ENCODE data around the gene METTL2B.

The METTL2B gene

DNA sequence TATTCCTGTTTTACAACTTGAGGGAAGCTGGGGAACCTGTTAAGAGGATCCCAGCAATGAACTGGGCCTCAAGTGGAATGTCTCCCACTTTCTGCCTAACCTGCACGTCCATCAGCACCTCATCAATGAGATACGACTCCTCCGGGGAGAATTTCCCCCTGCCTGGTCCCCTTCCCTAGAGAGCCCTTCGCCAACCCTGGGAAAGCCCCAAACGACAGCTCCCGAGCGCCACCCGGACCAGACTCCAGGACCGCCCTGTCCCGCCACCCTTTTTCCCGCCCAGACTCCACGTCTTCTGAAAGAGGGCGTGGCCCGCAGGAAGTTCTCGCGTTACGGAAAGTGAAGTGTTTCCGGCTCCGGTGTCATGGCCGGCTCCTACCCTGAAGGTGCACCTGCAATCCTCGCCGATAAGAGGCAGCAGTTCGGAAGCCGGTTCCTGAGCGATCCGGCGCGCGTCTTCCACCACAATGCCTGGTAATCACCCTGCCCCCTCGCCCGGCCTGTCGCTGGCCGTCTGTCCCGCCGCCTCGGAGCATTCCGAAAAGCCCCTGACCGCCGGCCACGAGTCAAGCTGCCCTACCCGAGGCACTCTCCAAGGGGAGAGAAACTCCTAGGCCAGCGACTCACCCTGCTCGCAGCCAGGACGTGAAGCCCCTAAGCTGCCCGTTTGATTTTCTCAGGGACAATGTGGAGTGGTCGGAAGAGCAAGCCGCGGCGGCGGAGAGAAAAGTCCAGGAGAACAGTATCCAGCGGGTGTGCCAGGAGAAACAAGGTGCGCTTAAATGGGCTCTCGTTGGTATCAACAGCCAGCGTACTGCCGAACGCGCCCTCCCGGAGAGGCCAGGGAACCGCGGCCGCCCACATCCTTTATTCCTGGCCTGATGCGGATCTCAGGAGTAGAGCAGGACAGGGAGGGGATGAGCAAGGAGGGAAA, at the start of gene METTL2B:
TSS of gene METTL2B (plus strand) at position 347 of the 934 bp plus-strand sequence. CDS start at position 365, 18 bp downstream.
- peak; percentile 88 for DNase-seq (ENCODE audit: low spot score)

GRCh38 chr7:128427289-128427891, 49.2 kb upstream of the METTL2B start:
- peak; percentile 66 for DNase-seq (ENCODE audit: low spot score)

DNA sequence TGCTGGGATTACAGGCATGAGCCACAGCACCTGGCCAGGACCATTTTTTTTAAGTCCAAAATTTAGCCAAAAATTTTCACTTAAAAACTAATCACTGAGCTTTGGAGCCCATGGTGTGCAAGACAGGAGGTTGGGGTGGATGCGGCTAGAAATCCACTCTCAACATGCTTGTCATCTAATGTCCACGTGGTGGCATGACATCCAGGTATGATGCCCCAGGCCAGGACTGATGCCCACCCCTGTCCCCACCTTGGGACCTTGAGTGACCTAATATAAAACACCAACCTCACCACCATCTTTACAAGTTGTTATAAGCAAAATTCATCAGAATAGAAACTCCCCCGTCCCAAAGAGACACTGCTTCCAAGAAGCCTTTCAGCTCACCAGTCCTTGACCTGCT, 46.3 kb upstream of the METTL2B start:
- no peak for DNase-seq (ENCODE audit: low spot score)

- no peak for DNase-seq (ENCODE audit: low spot score)
Measured at GRCh38 chr7:128431221-128431620, 45.3 kb upstream of the METTL2B start.

DNA sequence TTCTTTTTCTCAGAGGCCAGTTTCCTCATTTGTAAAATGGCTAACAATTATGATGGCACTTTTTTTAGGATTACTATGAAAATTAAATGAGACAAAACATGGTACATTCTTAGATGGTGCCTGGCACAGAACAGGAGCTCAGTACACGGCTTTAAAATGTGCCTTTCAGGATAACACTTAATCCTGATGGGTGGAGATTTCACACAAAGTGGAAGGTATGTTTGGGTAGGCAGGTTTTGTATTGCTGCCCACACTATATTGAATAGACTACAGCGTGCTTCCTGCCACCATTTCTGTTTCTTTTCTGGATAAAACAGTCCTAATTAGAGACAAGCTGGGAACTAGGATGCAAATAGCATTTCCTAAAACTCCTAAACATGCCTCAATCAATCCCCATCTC, 44.8 kb upstream of the METTL2B start:
- no peak for DNase-seq (ENCODE audit: low spot score)

GRCh38 chr7:128434413-128435326, 41.9 kb upstream of the METTL2B start:
- no peak for DNase-seq (ENCODE audit: low spot score)

DNA sequence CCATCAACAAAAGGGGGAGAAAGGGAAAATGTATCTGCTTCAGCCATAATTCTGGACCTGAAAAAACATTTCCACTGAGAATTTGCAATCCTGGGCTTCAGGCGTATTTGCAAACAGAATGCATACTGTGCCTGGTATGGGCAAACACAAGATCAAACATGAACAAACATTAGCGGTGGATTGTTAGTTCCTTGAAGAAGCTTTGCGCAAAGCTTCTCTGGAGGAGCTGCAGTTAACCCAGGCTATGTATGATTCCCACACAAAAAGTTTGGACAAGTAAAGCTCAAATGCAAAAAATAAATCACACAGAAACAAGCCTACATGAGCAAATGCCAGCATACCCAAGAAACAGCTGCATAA, 41.2 kb upstream of the METTL2B start:
- no peak for DNase-seq (ENCODE audit: low spot score)

GRCh38 chr7:128437426-128438332, 38.9 kb upstream of the METTL2B start:
- DNase-seq (ENCODE audit: low spot score), result no peak

DNA sequence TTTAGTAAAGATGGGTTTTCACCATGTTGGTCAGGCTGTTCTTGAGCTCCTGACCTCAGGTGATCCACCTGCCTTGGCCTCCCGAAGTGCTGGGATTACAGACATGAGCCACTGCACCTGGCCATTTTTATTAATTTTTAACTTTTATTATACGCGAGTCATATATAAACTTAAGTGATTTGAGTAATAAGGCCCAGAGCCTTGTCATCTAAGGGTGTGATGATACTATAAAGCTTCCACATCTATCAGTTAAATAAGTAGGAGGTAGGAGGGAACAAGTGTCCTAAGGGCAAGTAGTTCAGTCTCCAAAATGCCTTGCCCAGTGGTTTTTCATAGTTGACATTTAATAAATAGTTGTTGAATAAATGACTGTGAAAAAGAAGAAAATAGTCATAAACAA, 34.2 kb upstream of the METTL2B start:
- DNase-seq (ENCODE audit: low spot score), result no peak

GRCh38 chr7:128443831-128444600, 32.5 kb upstream of the METTL2B start:
- DNase-seq (ENCODE audit: low spot score), result no peak

DNA sequence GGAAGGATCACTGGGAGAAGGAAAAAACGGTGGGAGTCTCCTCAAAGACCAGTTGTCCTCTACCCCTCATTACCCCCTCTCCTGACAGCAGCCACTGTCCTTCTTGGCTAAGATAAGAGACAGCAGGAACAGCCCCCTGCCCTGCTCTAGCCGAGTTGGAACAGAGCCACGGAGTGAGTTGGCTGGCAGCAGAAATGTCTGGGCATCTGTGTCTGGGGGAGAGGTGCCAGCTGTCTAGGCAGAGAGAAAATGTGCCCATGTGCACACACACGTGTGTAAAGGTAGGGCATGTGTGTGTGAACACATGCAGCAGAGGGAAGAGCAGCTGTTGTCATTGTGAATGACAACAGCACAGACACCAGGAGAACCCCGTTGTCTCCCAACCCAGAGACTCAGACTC, 30.2 kb upstream of the METTL2B start:
- no peak for DNase-seq (ENCODE audit: low spot score)

DNA sequence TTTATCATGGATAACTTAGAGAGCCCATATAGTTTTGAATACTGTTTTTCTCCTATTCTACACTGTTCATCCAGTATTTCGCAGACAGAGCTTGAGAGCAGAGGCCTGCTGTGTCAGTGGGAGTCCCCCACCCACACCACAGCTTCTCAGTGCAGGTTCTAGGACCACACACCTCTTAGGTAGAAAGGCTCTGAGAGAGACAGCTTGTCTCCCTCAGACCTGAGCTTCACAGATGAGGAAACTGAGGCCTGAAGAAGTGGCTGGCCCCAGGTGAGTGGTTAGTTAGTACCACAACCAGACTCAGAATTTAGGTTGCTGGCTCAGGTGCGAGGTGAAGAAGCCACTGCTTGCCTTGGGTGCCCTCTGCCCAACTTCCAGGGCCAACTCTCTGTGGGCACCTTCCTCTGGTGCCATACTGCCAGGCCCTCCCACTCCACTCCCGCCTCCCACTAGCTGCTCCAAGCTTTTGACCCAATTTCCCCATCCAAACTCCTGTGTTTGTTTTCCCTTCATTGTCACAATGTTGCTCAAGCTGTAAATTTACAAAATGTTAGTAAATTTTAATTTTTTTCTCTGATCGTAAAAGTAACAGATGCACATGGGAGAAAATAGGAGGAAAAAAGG, 28.5 kb upstream of the METTL2B start:
- DNase-seq (ENCODE audit: low spot score), result no peak

- DNase-seq (ENCODE audit: low spot score), result no peak
Measured at GRCh38 chr7:128448751-128449302, 27.7 kb upstream of the METTL2B start.

DNA sequence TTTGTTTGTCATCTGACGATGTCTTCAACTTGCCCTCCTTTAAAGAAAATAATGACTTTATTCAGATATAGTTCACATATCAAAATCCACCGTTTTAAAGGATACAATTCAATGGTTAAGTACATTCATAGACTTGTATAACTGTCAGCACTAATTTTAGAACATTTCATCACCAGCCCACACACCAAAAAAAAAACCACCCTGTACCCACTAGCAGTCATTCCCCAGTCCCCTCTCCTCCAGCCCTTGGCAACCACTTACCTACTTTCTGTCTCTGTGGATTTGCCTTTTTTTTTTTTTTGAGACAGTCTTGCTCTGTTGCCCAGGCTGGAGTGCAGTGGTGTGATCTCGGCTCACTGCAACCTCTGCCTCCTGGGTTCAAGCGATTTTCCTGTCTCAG, 26.1 kb upstream of the METTL2B start:
- no peak for DNase-seq (ENCODE audit: low spot score)

DNA sequence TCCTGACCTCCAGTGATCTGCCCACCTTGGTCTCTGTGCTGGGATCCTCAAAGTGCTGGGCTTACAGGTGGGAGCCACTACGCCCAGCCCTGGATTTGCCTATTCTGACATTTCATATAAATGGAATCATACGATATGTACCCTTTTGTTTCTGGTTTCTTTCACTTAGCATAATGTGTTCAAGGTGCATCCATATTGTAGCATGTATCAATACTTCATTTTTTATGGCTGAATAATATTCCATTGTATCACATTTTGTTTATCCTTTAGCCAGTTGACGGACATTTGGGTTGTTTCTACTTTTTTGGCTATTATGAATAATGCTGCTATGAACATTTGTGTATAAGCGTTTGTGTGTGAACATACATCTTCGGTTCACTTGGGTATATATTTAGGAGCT, 25.6 kb upstream of the METTL2B start:
- DNase-seq (ENCODE audit: low spot score), result no peak

DNA sequence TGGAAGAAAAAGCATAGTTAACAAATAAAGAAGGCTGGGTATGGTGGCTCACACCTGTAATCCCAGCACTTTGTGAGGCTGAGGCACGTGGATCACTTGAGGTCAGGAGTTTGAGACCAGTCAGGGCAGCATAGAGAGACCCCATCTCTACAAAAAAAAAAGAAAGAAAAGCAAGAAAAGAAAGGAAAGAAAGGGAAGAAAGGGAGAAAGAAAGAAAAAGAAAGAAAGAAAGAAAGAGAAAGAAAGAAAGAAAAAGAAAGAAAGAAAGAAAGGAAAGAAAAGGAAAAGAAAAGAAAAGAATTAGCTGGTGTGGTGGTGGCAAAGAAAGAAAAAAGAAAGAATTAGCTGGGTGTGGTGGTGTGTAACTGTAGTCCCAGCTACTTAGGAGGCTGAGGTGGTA, 24.0 kb upstream of the METTL2B start:
- no peak for DNase-seq (ENCODE audit: low spot score)

DNA sequence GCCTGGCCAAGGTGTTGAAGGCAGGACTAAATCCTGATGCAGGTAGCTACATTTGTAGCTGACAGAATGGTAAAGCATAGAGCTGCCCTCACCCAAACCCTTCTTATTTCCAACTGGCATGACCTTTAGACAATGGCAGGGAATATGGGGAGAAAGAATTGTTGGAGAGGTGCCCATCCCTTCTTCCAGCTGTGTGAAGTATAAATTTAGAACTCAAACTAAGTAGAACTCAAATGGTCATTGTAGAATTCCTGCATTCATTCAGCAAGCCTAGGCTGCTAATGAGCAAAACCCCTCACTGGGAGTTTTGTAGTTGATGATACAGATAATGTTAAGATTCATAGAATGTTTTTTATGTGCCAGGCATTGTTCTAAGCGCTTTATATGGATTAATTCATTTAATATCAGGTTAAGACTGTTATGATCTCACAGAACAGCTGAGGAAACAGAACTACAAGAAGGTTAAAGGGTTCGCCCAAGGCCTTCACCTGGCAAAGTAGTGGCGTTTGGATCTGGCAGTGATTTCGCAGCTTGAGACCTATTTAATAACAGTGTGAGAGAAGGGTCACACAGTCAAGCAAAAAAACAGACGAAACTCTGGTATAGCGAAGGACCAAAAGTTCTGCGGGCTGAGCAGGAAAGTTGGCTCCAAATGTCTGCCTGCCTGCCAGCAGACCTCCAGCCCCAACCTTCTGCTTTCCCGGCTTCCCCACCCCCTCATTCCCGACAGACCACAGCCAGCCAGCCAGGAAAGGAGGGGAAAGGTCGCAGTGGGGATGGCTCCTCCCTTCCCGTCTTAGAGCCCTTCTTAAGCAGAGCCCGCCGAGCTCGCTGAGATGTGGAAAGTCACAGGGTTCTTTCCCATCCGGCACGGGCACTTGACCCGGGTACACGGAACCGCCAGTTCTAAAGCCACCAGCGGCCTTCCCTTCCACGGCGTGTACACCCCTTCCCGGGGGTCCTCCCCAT, 22.4 kb upstream of the METTL2B start:
- DNase-seq (ENCODE audit: low spot score), result no peak

- DNase-seq (ENCODE audit: low spot score), result no peak
Measured at GRCh38 chr7:128454808-128455542, 21.6 kb upstream of the METTL2B start.
